C4-2B (cell line): ENCODE measurements around the gene CTSE.

Experiments
- ZFX ChIP-seq: fragments of 450-650 bp; IDR thresholded peaks from 2 replicates; pipeline ENCODE4 v1.6.1; 2017
- TF ChIP-seq, protein P1 (sequence below): fragments of 450-650 bp; conservative IDR thresholded peaks from 2 replicates; pipeline ENCODE4 v1.5.1; 2017; ENCODE audit warnings: mild to moderate bottlenecking

DNA sequence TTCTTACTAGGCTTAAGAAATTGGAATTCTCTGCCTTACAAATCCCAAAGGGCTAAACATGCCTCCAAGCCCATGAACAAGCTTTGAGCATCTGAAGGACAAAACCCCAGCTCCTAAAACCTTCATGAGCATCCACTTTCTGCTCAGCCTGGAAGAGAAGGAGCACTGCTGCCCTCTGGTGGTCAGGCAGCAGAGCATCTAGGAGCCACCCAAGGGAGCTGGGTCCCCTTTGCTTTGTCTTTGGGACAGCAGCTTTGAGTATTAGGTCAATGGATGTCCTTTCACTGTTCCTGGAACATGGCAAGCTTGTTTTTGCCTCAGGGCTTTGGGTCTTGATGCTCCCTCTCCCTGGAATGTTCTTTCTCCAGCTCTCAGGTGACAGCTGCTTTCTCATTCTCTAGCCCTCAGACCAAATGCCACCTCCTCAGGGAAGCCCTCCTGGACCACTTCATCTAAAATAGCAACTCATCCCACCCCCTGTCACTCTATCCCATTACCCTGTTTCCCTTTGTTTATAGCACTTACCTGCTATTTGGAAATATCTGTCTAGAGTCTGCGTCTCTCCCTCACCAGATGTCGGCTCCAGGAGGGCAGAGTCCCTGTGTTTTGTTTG, 46.2 kb downstream of the CTSE start:
- TF ChIP-seq, protein P1, sequence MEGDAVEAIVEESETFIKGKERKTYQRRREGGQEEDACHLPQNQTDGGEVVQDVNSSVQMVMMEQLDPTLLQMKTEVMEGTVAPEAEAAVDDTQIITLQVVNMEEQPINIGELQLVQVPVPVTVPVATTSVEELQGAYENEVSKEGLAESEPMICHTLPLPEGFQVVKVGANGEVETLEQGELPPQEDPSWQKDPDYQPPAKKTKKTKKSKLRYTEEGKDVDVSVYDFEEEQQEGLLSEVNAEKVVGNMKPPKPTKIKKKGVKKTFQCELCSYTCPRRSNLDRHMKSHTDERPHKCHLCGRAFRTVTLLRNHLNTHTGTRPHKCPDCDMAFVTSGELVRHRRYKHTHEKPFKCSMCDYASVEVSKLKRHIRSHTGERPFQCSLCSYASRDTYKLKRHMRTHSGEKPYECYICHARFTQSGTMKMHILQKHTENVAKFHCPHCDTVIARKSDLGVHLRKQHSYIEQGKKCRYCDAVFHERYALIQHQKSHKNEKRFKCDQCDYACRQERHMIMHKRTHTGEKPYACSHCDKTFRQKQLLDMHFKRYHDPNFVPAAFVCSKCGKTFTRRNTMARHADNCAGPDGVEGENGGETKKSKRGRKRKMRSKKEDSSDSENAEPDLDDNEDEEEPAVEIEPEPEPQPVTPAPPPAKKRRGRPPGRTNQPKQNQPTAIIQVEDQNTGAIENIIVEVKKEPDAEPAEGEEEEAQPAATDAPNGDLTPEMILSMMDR, result peak; percentile 97
- no peak for TF ChIP-seq ZFX
